ENCODE measurements around the gene MYRF. TPM values are rescaled to one million over a fixed set of nuclear protein-coding genes. Genes with fewer than 3 reads are reported as not detected.

Gene MYRF
- total and polyA plus RNA-seq, 4 donors: 11.9 to 41.2 (median 25.2) TPM

DNA sequence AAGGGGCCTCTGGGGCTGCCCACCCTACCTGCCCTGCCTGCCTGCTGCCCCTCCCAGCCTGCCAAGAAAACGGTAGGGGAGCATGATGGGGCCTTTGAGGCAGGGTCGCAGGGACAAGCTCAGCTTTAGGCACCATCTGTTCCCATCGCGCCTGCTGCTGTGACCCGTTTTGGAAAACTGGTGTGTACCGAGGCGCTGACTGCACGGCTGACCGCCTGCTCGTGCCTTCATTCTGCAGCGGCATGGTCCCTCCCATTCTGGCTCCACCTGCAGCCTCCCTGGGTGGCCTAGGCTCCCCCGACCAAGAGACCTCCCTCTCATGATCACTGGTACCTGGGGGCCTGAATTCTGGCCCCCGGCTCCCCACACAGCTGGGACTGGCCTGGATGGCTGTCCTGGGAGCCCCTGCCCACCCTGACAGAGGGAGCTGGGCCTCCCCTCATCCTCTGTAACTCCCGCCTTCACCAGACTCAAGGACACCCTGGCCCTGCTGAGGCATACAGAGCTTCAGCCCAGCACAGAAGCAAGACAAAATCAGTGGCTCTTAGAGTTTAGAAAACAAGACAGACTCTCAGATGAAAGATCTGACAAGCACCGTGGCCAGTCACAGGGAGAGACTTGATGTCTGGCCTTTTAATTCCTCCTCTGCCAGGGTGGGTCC is 6.5 kb upstream of the MYRF start:
- no peak for ATAC-seq (ENCODE audit: insufficient read depth, low FRiP score)
- TF ChIP-seq, protein P1, sequence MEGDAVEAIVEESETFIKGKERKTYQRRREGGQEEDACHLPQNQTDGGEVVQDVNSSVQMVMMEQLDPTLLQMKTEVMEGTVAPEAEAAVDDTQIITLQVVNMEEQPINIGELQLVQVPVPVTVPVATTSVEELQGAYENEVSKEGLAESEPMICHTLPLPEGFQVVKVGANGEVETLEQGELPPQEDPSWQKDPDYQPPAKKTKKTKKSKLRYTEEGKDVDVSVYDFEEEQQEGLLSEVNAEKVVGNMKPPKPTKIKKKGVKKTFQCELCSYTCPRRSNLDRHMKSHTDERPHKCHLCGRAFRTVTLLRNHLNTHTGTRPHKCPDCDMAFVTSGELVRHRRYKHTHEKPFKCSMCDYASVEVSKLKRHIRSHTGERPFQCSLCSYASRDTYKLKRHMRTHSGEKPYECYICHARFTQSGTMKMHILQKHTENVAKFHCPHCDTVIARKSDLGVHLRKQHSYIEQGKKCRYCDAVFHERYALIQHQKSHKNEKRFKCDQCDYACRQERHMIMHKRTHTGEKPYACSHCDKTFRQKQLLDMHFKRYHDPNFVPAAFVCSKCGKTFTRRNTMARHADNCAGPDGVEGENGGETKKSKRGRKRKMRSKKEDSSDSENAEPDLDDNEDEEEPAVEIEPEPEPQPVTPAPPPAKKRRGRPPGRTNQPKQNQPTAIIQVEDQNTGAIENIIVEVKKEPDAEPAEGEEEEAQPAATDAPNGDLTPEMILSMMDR (IDR thresholded peaks at IDR 0.05; ENCODE audit: control extremely low read depth, extremely low read depth): no peak
- H3K4me3 ChIP-seq: no peak overlapping the region
- no peak overlapping the region for H3K27ac ChIP-seq (ENCODE audit: low read depth in 1 of 2, low read length in 1 of 2)
- H3K9ac ChIP-seq (ENCODE audit: insufficient read depth in 1 of 2, low read length in 2 of 2): no peak overlapping the region
- H3K36me3 ChIP-seq (ENCODE audit: control insufficient read depth in 4 of 4, insufficient read depth in 4 of 4, low read length in 4 of 4): peaks cover 0 to 5% (median 2%) of the 10 kb centered on the region in 4 donors
- H3K9me3 ChIP-seq (ENCODE audit: control insufficient read depth in 4 of 4, insufficient read depth in 3 of 4, low read length in 3 of 4): no peaks in the 10 kb centered on the region
- 76 to 87% methylated on average over 15 of the region's 15 CpGs for WGBS, 2 donors
- no peaks in the 10 kb centered on the region for H3K27me3 ChIP-seq (ENCODE audit: control insufficient read depth in 3 of 3, insufficient read depth in 3 of 3, low read length in 2 of 3)
- H3K4me1 ChIP-seq (ENCODE audit: control insufficient read depth in 5 of 5, insufficient read depth in 5 of 5, low read length in 5 of 5): peaks cover 0 to 8% (median 3%) of the 10 kb centered on the region in 5 donors
- DNase-seq: no peak

DNA sequence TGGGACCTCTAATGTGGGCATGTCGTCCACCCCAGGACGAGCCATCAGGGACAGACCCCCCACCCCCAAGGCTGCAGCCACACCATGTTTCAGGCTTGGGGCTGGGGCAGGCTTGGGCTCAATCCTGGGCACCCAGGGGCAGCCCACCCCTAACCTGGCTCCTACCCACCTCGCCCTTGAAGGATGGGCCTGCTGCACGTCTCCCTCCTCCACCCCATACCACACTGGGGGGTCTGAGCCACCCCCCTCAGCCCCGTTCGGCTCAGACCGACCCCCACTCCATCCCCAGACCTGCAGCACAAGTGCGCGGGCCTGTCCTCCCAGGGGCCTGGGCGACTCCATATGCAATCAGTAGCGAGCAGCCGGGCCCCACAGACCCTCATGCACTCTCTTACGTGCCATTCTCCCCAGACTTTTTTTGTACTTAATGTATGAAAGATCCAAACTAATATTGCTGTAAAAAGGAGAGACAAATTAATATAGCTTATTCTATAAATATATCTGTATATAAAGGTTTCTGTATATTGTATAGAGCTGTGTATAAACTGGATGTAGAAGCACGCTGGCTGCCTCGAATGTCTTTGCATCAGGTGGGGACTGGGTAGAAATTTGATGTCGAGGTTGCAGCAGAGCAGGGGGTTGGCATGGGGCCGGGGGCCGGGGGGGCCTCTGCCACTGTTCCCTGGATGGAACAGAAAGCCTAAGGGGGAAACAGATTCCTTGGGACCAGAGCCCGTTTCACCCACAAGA is 5.8 kb upstream of the MYRF start:
- WGBS, 2 donors: 83 to 88% methylated on average over 19 of the region's 19 CpGs

DNA sequence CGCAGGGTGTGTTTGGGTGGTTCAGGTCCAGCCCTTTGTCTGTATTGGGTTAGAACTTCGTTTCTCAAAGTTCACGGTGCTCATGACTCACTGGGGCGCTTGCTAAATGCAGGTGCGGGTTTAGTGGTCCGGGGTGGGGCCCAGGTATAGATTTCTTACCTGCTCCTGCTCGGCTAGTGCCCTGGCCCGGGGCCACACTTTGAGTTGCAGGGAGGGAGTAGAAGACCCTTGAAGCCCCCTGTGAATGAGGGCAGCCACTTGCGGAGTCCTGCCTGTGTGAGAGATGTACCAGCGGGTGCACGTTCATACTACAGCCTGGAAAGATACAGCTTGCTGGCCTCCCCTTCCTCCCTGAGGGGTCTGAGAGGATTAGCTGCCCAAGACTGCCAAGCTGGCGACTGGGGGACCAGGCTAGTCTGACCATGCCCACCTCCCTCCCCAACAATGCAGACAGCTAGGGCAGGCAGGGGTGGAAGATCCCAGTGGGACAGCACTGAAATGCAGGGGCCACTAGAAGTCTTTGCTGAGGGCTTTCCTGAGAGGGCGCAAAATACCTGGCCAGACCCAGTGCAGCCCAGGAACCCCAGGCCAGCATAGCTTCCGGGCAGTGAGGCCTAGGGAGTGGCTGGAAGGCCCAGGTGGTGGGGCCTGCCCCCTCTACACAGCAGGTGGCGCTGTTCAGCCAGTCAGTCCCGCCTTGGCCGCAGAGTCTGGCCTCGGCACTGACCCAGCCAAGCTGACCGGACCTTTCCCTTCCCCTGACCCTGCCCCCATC is 5.1 kb upstream of the MYRF start:
- TF ChIP-seq, protein P1 (IDR thresholded peaks at IDR 0.05; ENCODE audit: control extremely low read depth, extremely low read depth): peak; percentile 55
- no peak overlapping the region for H3K4me3 ChIP-seq
- H3K27me3 ChIP-seq (ENCODE audit: control insufficient read depth in 3 of 3, insufficient read depth in 3 of 3, low read length in 2 of 3): peaks cover 0 to 4% (median 0%) of the 10 kb centered on the region in 3 donors
- peaks cover 0 to 4% (median 0%) of the 10 kb centered on the region in 4 donors for H3K36me3 ChIP-seq (ENCODE audit: control insufficient read depth in 4 of 4, insufficient read depth in 4 of 4, low read length in 4 of 4)
- 61 to 79% methylated on average over 19 of the region's 19 CpGs for WGBS, 2 donors
- ATAC-seq (ENCODE audit: insufficient read depth, low FRiP score): peak; percentile 56
- H3K27ac ChIP-seq (ENCODE audit: low read depth in 1 of 2, low read length in 1 of 2): no peak overlapping the region
- no peak overlapping the region for H3K9ac ChIP-seq (ENCODE audit: insufficient read depth in 1 of 2, low read length in 2 of 2)
- H3K4me1 ChIP-seq (ENCODE audit: control insufficient read depth in 5 of 5, insufficient read depth in 5 of 5, low read length in 5 of 5): peaks cover 0 to 8% (median under 1%) of the 10 kb centered on the region in 5 donors
- DNase-seq: peak; percentile 44 to 62 (median 58)
- no peaks in the 10 kb centered on the region for H3K9me3 ChIP-seq (ENCODE audit: control insufficient read depth in 4 of 4, insufficient read depth in 3 of 4, low read length in 3 of 4)

More for the DNA sequence above, 5.8 kb upstream of the MYRF start:
- H3K36me3 ChIP-seq (ENCODE audit: control insufficient read depth in 4 of 4, insufficient read depth in 4 of 4, low read length in 4 of 4): peaks cover 0 to 5% (median 2%) of the 10 kb centered on the region in 4 donors
- TF ChIP-seq, protein P1 (IDR thresholded peaks at IDR 0.05; ENCODE audit: control extremely low read depth, extremely low read depth): no peak
- no peak overlapping the region for H3K27ac ChIP-seq (ENCODE audit: low read depth in 1 of 2, low read length in 1 of 2)
- H3K4me1 ChIP-seq (ENCODE audit: control insufficient read depth in 5 of 5, insufficient read depth in 5 of 5, low read length in 5 of 5): peaks cover 0 to 8% (median 3%) of the 10 kb centered on the region in 5 donors
- no peak overlapping the region for H3K4me3 ChIP-seq
- H3K9ac ChIP-seq (ENCODE audit: insufficient read depth in 1 of 2, low read length in 2 of 2): no peak overlapping the region
- DNase-seq: no peak
- ATAC-seq (ENCODE audit: insufficient read depth, low FRiP score): no peak
- H3K27me3 ChIP-seq (ENCODE audit: control insufficient read depth in 3 of 3, insufficient read depth in 3 of 3, low read length in 2 of 3): peaks cover 0 to under 1% (median 0%) of the 10 kb centered on the region in 3 donors
- H3K9me3 ChIP-seq (ENCODE audit: control insufficient read depth in 4 of 4, insufficient read depth in 3 of 4, low read length in 3 of 4): no peaks in the 10 kb centered on the region
